ENCODE data around the gene DNAH11. TPM values are rescaled to one million over a fixed set of nuclear protein-coding genes. Genes with fewer than 3 reads are reported as not detected.

The DNAH11 gene
- total and polyA plus RNA-seq, 9 of the 15 experiments (the other 6 are each of a cell fraction or from before 2014, with no cell fraction given), result under 0.01 TPM; not detected in 7

GRCh38 chr7:21893401-21893800, 350.6 kb downstream of the DNAH11 start:
- ChIA-PET CTCF (ENCODE audit: low intra/inter-chr PET ratio) (no interaction called here), POLR2A (no interaction called here)
- H3K9ac ChIP-seq (ENCODE audit: insufficient read depth in 1 of 2, low read depth in 2 of 2, low read length in 2 of 2), result no peak overlapping the region
- no peak overlapping the region for H3K27ac ChIP-seq (ENCODE audit: extremely low read depth, low read depth, low read length)
- H3K36me3 ChIP-seq (ENCODE audit: control insufficient read depth, insufficient read depth, low read length), result no peaks in the 10 kb centered on the region
- TF ChIP-seq HCFC1 (IDR thresholded peaks at IDR 0.05; ENCODE audit: low read depth, low read length) (no peak), AFF1 (IDR thresholded peaks at IDR 0.05; ENCODE audit: low read depth in 1 of 2, partially characterized antibody in 2 of 2) (no peak), GATAD2B (IDR thresholded peaks at IDR 0.05; ENCODE audit: borderline replicate concordance) (no peak), STAG1 (CRISPR knock-in tag; IDR thresholded peaks at IDR 0.05; ENCODE audit: borderline replicate concordance) (no peak), ZNF764 (CRISPR knock-in tag; IDR thresholded peaks at IDR 0.05; ENCODE audit: low read depth) (no peak), ZNF583 (CRISPR knock-in tag; IDR thresholded peaks at IDR 0.05) (no peak), ETS2 (tag; IDR thresholded peaks at IDR 0.05; ENCODE audit: borderline replicate concordance, poor library complexity, severe bottlenecking) (no peak), SIN3A (IDR thresholded peaks at IDR 0.05; ENCODE audit: borderline replicate concordance in 2 of 2, control insufficient read depth in 1 of 2, low read depth in 2 of 2, low read length in 2 of 2) (no peak), C11orf30 (IDR thresholded peaks at IDR 0.05; ENCODE audit: low read depth) (no peak), NCOR1 (IDR thresholded peaks at IDR 0.05) (no peak), MYBL2 (IDR thresholded peaks at IDR 0.05; ENCODE audit: low read depth) (no peak), MYBL2 (CRISPR knock-in tag; IDR thresholded peaks at IDR 0.05; ENCODE audit: borderline replicate concordance) (no peak), BRF1 (IDR thresholded peaks at IDR 0.05; ENCODE audit: borderline replicate concordance, extremely low read depth, insufficient read length) (no peak), ZNF695 (CRISPR knock-in tag; IDR thresholded peaks at IDR 0.05) (no peak), ZNF184 (CRISPR knock-in tag; IDR thresholded peaks at IDR 0.05) (no peak), ZNF398 (CRISPR knock-in tag; IDR thresholded peaks at IDR 0.05) (no peak), FOXK2 (conservative IDR thresholded peaks at IDR 0.05 in 1 of 2, IDR thresholded peaks at IDR 0.05 in 1 of 2; ENCODE audit: low read depth in 2 of 2) (no peak)
- BruUV-seq (replicated peaks), result no TSS peak
- no peak for DNase-seq (ENCODE audit: extremely low read depth in 1 of 4, low spot score in 3 of 4)
- peaks cover 0 to 2% of the 10 kb centered on the region in 2 experiments; a peak in 1 of 5 replicates for H3K27me3 ChIP-seq (ENCODE audit: control insufficient read depth in 2 of 2, insufficient read depth in 2 of 2, low read length in 2 of 2)
- no peaks in the 10 kb centered on the region for H3K9me3 ChIP-seq (replicated peaks; ENCODE audit: control insufficient read depth, insufficient read depth, low read depth, low read length)
- FAIRE-seq, result no peak
- ATAC-seq, result no peak
- H3K4me2 ChIP-seq (ENCODE audit: insufficient read depth, low read length), result no peak overlapping the region
- intact Hi-C loops (cut with micrococcal nuclease), result no loop called here
- H3K4me3 ChIP-seq, result no peak overlapping the region
- in situ Hi-C loops (cut with MboI), result no loop called here
- no peaks in the 10 kb centered on the region for H3K9me1 ChIP-seq (ENCODE audit: control insufficient read depth, insufficient read depth, low read length)
- no peaks in the 10 kb centered on the region for H3K79me2 ChIP-seq (ENCODE audit: control insufficient read depth, insufficient read depth, low read length)
- no peaks in the 10 kb centered on the region for H3K4me1 ChIP-seq (replicated peaks in 1 of 2; ENCODE audit: control insufficient read depth in 2 of 2, insufficient read depth in 2 of 2, low read length in 2 of 2)
- 0% methylated on average over 3 of the region's 3 CpGs for WGBS (ENCODE audit: insufficient coverage, low coverage, missing lambda C conversion rate)
- no peak overlapping the region for H2AFZ ChIP-seq (ENCODE audit: low read depth, low read length)
- H4K20me1 ChIP-seq (replicated peaks; ENCODE audit: control insufficient read depth, insufficient read depth, low read length), result no peaks in the 10 kb centered on the region

All from K562 (cell line).